Amniotic epithelial cell (primary cell): Measurements from ENCODE around the gene OR2G6.
"Not testable (repeated sequence)": the region's sequence is repeated elsewhere in the genome, so short reads cannot be mapped to it uniquely, and the experiment has no call there.

ENCODE experiments used
- DNase-seq: peaks from one replicate; pipeline ENCODE4 v3.0.0-alpha.2; 2010; ENCODE audit warnings: low read depth

Gene OR2G6

GRCh38 chr1:248574657-248575056, 66.8 kb downstream of the OR2G6 start, which contains the start of gene OR2T34:
Gene OR2T34, minus strand, starts transcription at chr1:248574757. Its CDS starts 0 bp downstream, at chr1:248574757.
- DNase-seq, result not testable (repeated sequence)

GRCh38 chr1:248576260-248576980, 68.5 kb downstream of the OR2G6 start:
- no peak for DNase-seq
